ENCODE results near the gene ZGRF1. TPM values are rescaled to one million over a fixed set of nuclear protein-coding genes. Genes with fewer than 3 reads are reported as not detected.

Gene ZGRF1, protein sequence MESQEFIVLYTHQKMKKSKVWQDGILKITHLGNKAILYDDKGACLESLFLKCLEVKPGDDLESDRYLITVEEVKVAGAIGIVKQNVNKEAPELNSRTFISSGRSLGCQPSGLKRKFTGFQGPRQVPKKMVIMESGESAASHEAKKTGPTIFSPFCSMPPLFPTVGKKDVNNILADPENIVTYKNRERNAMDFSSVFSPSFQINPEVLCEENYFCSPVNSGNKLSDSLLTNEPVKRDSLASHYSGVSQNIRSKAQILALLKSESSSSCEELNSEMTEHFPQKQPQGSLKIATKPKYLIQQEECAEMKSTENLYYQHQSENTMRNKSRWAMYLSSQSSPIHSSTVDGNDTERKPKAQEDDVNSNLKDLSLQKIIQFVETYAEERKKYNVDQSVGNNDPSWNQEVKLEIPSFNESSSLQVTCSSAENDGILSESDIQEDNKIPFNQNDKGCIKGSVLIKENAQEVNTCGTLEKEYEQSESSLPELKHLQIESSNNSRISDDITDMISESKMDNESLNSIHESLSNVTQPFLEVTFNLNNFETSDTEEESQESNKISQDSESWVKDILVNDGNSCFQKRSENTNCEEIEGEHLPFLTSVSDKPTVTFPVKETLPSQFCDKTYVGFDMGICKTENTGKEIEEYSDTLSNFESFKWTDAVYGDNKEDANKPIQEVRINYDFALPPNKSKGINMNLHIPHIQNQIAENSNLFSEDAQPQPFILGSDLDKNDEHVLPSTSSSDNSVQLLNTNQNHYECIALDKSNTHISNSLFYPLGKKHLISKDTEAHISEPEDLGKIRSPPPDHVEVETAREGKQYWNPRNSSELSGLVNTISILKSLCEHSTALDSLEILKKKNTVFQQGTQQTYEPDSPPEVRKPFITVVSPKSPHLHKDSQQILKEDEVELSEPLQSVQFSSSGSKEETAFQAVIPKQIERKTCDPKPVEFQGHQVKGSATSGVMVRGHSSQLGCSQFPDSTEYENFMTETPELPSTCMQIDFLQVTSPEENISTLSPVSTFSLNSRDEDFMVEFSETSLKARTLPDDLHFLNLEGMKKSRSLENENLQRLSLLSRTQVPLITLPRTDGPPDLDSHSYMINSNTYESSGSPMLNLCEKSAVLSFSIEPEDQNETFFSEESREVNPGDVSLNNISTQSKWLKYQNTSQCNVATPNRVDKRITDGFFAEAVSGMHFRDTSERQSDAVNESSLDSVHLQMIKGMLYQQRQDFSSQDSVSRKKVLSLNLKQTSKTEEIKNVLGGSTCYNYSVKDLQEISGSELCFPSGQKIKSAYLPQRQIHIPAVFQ (N-terminal part only)
- total RNA-seq (2022): 10.5 and 12.6 TPM in 2 replicates
- percentile 58 among the genes with signal in this experiment for Bru-seq, nascent RNA
- percentile 52 among the genes with signal in this experiment for BruChase-seq, experiment 1, labeled RNA remaining after a 6-hour chase
- percentile 57 among the genes with signal in this experiment for BruChase-seq, experiment 2, labeled RNA remaining after a 2-hour chase
- long read RNA-seq, partial matches to known transcripts: 0 of 2 reads
- long read RNA-seq, other reads (novel, unspliced or antisense): 2 of 2 reads

GRCh38 chr4:112636688-112637551 lies at the start of gene ZGRF1, which contains the start of gene LARP7:
ZGRF1 (minus strand) TSS chr4:112636909; CDS start chr4:112633176, 3,733 bp downstream.
LARP7 (plus strand) TSS chr4:112637143; CDS start chr4:112644670, 7,527 bp downstream.
- Mint-ChIP-seq H3K4me1 (ENCODE audit: low read depth, unreplicated experiment) (no peaks in the 10 kb centered on the region), H3K4me3 (ENCODE audit: low read depth, unreplicated experiment) (no peak within 1 kb of the TSS), H3K36me3 (ENCODE audit: insufficient read depth, unreplicated experiment) (no peaks in the 10 kb centered on the region), H3K27me3 (ENCODE audit: unreplicated experiment) (no peaks in the 10 kb centered on the region), H3K27ac (ENCODE audit: unreplicated experiment) (no peak within 1 kb of the TSS), H3K9me3 (ENCODE audit: low read depth, unreplicated experiment) (no peaks in the 10 kb centered on the region)
- no peak for TF ChIP-seq CTCF (IDR thresholded peaks at IDR 0.05; ENCODE audit: unreplicated experiment)
- peak; percentile 92 for DNase-seq
- intact Hi-C loops (cut with micrococcal nuclease; ENCODE audit: unreplicated experiment): no loop called here
- no TSS peak for BruUV-seq (replicated peaks)
- CTCF ChIA-PET: no interaction called here

DNA sequence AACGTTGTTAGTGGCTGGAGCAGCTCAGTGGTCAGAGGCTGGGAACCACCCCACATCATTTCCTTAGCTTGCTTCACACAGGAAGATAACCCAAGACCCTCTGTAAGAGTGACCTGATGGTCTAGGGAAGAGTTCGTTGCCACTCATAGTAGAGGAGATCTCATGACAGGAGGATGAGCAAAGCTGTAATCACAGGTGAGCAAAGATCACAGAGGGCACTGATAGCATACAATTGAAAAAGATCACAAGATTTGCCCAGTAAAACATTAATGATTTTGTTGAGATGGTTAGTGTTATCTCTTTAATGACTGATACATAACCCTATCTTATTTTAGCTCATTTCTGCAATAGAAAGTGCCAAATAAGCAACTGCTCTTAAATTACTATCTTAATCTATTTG lies 44.3 kb upstream of the ZGRF1 start:
- H3K36me3 Mint-ChIP-seq (ENCODE audit: insufficient read depth, unreplicated experiment): no peaks in the 10 kb centered on the region
- H3K4me1 Mint-ChIP-seq (ENCODE audit: low read depth, unreplicated experiment): no peaks in the 10 kb centered on the region
- no peak for TF ChIP-seq CTCF (IDR thresholded peaks at IDR 0.05; ENCODE audit: unreplicated experiment)
- no TSS peak for BruUV-seq (replicated peaks)
- intact Hi-C loops (cut with micrococcal nuclease; ENCODE audit: unreplicated experiment): no loop called here
- H3K27me3 Mint-ChIP-seq (ENCODE audit: unreplicated experiment): no peaks in the 10 kb centered on the region
- CTCF ChIA-PET: no interaction called here
- DNase-seq: no peak
- H3K4me3 Mint-ChIP-seq (ENCODE audit: low read depth, unreplicated experiment): no peak overlapping the region
- no peak overlapping the region for H3K27ac Mint-ChIP-seq (ENCODE audit: unreplicated experiment)
- H3K9me3 Mint-ChIP-seq (ENCODE audit: low read depth, unreplicated experiment): no peaks in the 10 kb centered on the region

DNA sequence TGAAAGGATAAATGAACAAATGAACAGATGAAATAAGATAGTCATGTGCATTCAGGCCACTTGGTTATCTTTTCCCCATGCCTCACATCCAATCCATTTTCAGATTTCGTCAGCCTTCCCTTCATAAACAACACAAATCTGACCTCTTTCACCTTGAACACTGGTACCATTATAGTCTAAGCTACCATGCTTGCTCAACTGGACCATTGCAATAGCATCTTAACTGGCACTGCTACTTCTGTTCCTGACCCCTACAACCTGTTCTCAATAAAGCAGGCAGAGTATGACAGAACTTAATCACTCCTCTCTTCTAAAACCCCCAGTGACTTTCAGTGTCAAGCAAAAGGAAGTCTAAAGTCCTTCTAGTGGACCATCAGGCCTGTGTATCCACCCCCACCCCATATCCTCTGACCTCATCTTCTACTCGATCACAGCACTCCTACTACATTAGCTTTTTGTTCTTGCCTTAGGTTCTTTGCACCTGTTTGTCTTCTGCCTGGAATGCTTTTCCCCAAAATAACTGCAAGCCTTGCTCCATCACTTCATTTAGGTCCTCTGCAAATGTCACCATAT lies 40.9 kb upstream of the ZGRF1 start:
- no peak overlapping the region for H3K4me3 Mint-ChIP-seq (ENCODE audit: low read depth, unreplicated experiment)
- no peaks in the 10 kb centered on the region for H3K4me1 Mint-ChIP-seq (ENCODE audit: low read depth, unreplicated experiment)
- no peak overlapping the region for H3K27ac Mint-ChIP-seq (ENCODE audit: unreplicated experiment)
- H3K36me3 Mint-ChIP-seq (ENCODE audit: insufficient read depth, unreplicated experiment): no peaks in the 10 kb centered on the region
- H3K9me3 Mint-ChIP-seq (ENCODE audit: low read depth, unreplicated experiment): no peaks in the 10 kb centered on the region
- CTCF ChIA-PET: no interaction called here
- H3K27me3 Mint-ChIP-seq (ENCODE audit: unreplicated experiment): no peaks in the 10 kb centered on the region
- intact Hi-C loops (cut with micrococcal nuclease; ENCODE audit: unreplicated experiment): no loop called here
- no peak for TF ChIP-seq CTCF (IDR thresholded peaks at IDR 0.05; ENCODE audit: unreplicated experiment)
- no TSS peak for BruUV-seq (replicated peaks)
- no peak for DNase-seq
